ENCODE measurements around the gene GPR180.

GPR180 gene

DNA sequence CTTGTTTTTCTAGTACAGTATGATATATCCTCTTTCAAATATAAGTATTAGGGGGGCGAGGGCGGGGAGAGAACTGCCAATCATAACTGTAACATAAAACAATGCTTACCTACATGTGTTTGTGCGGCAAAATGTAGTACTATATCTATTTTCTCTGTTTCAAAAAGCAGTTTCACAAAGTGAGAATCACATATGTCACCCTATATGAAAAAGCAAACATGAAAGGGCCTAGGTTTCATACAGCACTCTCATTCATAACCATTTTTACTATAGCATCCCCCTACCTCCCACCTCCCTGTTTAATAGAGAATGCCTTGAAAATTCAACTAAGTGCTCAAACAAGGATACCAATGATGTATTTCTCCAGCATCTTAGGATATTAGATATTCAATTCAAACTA is 10.9 kb upstream of the GPR180 start:
- TF ChIP-seq TEAD4 (IDR thresholded peaks at IDR 0.05), result no peak
- TF ChIP-seq, protein P1, sequence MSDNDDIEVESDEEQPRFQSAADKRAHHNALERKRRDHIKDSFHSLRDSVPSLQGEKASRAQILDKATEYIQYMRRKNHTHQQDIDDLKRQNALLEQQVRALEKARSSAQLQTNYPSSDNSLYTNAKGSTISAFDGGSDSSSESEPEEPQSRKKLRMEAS (IDR thresholded peaks at IDR 0.05), result no peak
- TF ChIP-seq, protein P2, sequence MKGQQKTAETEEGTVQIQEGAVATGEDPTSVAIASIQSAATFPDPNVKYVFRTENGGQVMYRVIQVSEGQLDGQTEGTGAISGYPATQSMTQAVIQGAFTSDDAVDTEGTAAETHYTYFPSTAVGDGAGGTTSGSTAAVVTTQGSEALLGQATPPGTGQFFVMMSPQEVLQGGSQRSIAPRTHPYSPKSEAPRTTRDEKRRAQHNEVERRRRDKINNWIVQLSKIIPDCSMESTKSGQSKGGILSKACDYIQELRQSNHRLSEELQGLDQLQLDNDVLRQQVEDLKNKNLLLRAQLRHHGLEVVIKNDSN (IDR thresholded peaks at IDR 0.05), result no peak
- TF ChIP-seq CREB1 (IDR thresholded peaks at IDR 0.05; ENCODE audit: low read depth), result no peak

DNA sequence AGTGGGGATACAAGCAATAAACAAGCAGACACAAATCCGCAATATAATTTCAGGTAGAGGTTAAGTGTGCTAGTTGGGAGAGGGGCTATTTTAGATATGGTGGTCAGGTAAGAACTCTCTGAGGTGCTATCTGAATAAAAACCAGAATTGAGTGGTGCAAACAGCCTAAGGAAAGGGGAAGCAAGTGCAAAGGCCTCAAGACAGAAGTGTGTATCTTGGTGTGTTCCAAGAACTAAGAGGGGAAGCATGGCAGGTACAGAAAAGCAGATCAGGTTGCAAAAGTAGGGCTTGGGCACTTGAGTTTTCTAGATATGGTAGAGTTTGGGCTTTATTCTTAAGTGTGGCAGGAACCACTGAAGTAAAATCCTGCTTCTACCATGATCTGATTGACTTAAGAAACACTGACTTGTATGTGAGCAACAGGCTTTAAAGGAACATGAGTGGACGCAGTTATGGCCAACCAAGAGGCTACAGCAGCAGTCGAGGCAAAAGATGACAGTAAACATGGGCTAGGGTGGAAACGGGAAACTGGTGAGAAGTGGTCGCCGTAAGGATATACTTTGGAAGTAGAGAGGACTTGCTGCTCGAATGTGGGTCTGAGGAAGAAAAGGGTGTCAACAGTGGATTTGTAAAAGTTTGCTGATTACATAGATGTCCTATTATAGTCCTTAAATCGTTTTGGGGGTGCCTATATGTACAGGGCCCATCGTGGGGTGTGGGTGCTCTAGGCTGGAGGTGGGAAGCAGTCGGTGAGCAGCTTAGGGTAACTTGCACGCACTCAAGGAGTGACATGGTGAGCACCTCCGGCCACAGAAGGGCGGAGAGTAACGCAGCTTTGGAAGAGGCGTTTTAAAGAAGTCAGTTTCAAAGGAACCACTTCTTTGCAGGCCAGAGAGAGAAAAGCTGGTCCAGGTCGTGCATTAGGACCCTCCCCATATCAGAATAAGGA is 6.4 kb upstream of the GPR180 start:
- TF ChIP-seq, protein P3, sequence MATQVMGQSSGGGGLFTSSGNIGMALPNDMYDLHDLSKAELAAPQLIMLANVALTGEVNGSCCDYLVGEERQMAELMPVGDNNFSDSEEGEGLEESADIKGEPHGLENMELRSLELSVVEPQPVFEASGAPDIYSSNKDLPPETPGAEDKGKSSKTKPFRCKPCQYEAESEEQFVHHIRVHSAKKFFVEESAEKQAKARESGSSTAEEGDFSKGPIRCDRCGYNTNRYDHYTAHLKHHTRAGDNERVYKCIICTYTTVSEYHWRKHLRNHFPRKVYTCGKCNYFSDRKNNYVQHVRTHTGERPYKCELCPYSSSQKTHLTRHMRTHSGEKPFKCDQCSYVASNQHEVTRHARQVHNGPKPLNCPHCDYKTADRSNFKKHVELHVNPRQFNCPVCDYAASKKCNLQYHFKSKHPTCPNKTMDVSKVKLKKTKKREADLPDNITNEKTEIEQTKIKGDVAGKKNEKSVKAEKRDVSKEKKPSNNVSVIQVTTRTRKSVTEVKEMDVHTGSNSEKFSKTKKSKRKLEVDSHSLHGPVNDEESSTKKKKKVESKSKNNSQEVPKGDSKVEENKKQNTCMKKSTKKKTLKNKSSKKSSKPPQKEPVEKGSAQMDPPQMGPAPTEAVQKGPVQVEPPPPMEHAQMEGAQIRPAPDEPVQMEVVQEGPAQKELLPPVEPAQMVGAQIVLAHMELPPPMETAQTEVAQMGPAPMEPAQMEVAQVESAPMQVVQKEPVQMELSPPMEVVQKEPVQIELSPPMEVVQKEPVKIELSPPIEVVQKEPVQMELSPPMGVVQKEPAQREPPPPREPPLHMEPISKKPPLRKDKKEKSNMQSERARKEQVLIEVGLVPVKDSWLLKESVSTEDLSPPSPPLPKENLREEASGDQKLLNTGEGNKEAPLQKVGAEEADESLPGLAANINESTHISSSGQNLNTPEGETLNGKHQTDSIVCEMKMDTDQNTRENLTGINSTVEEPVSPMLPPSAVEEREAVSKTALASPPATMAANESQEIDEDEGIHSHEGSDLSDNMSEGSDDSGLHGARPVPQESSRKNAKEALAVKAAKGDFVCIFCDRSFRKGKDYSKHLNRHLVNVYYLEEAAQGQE (IDR thresholded peaks at IDR 0.05; ENCODE audit: low read depth), result no peak
- no peak for TF ChIP-seq YY1 (IDR thresholded peaks at IDR 0.05; ENCODE audit: low read depth)
- no peak for TF ChIP-seq TAF1 (IDR thresholded peaks at IDR 0.05; ENCODE audit: low read depth)
- TF ChIP-seq, protein P2 (IDR thresholded peaks at IDR 0.05), result no peak
- TF ChIP-seq FOXM1 (IDR thresholded peaks at IDR 0.05; ENCODE audit: borderline replicate concordance, low read depth), result no peak
- TF ChIP-seq CREB1 (IDR thresholded peaks at IDR 0.05; ENCODE audit: low read depth), result no peak
- no peak for TF ChIP-seq TCF12 (IDR thresholded peaks at IDR 0.05; ENCODE audit: low read depth)
- TF ChIP-seq EP300 (IDR thresholded peaks at IDR 0.05; ENCODE audit: borderline replicate concordance), result no peak
- no peak for TF ChIP-seq CEBPB (IDR thresholded peaks at IDR 0.05)

DNA sequence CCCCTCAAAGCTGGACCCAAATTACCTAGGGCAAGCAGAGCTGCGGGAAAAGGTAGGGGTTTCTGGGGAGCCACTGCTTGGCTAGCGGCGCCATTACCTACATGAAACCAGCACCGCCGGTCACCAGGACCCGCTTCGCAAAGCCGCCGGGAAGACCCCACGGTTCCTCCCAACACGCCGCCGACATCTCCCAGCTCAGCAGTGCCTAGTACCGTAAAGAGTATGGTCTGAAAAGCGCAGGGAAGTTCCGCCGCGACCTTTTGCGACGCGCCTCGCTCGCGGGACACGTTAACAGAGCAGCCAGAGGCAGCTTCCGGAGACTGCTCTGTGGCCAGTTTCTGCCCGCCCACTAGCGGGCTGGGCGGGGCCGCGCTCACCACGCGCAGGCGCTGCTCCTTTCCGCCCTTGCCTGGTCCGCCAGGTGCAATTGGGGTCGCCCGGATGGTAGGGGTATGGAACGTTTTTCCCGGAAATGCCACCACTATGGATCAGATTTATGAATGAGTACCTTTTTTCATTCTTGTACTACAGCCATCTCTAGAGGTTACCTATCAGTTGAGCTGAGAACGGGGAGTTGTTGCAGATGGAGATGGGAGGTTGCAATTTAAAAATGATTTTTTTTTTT is 5.6 kb upstream of the GPR180 start, which contains the start of gene TGDS:
TGDS (minus strand) TSS at position 203 of the 625 bp plus-strand sequence; CDS start at position 187, 16 bp downstream.
- no peak for TF ChIP-seq EGR1 (IDR thresholded peaks at IDR 0.05)
- no peak for TF ChIP-seq TEAD4 (IDR thresholded peaks at IDR 0.05)
- no peak for TF ChIP-seq RAD21 (IDR thresholded peaks at IDR 0.05; ENCODE audit: low read depth)
- TF ChIP-seq, protein P3 (IDR thresholded peaks at IDR 0.05; ENCODE audit: low read depth), result no peak
- no peak for TF ChIP-seq CEBPB (IDR thresholded peaks at IDR 0.05)
- TF ChIP-seq EP300 (IDR thresholded peaks at IDR 0.05; ENCODE audit: borderline replicate concordance), result no peak
- TF ChIP-seq NFIC (IDR thresholded peaks at IDR 0.05), result no peak
- TF ChIP-seq TAF1 (IDR thresholded peaks at IDR 0.05; ENCODE audit: low read depth), result peak; percentile 84
- TF ChIP-seq CREB1 (IDR thresholded peaks at IDR 0.05; ENCODE audit: low read depth), result no peak
- TF ChIP-seq YY1 (IDR thresholded peaks at IDR 0.05; ENCODE audit: low read depth), result peak; percentile 68
- TF ChIP-seq, protein P1 (IDR thresholded peaks at IDR 0.05), result peak; percentile 22; the same call in 1 of the 2 replicates
- peak; percentile 54; the same call in 1 of the 2 replicates for TF ChIP-seq TCF12 (IDR thresholded peaks at IDR 0.05; ENCODE audit: low read depth)
- 0 out of 2 replicates have a peak, but pooled peaks have one; percentile 29 for TF ChIP-seq ZBTB7A (IDR thresholded peaks at IDR 0.05; ENCODE audit: low read depth)
- TF ChIP-seq FOXM1 (IDR thresholded peaks at IDR 0.05; ENCODE audit: borderline replicate concordance, low read depth), result no peak
- TF ChIP-seq, protein P2 (IDR thresholded peaks at IDR 0.05), result no peak

DNA sequence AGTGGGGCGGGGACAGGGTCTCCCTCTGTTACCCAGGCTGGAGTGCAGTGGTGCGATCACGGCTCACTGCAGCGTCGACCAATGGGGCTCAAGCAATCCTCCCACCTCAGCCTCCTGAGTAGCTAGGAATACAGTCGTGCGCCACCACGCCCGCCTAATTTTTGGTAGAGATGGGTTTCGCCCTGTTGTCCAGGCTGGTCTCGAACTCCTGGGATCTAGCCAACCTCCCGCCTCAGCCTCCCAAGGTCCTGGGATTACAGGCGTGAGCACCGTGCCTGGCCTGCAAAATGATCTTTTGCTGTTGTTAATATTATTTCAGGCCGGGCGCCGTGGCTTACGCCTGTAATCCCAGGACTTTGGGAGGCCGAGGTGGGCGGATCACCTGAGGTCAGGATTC is 5.1 kb upstream of the GPR180 start:
- TF ChIP-seq, protein P3 (IDR thresholded peaks at IDR 0.05; ENCODE audit: low read depth), result no peak
- no peak for TF ChIP-seq EP300 (IDR thresholded peaks at IDR 0.05; ENCODE audit: borderline replicate concordance)
- no peak for TF ChIP-seq RAD21 (IDR thresholded peaks at IDR 0.05; ENCODE audit: low read depth)
- TF ChIP-seq, protein P1 (IDR thresholded peaks at IDR 0.05), result no peak
- TF ChIP-seq CEBPB (IDR thresholded peaks at IDR 0.05), result no peak
- no peak for TF ChIP-seq FOXM1 (IDR thresholded peaks at IDR 0.05; ENCODE audit: borderline replicate concordance, low read depth)

Measured in Ishikawa (cell line).